ENCODE measurements around the gene VTN.

The VTN gene

DNA sequence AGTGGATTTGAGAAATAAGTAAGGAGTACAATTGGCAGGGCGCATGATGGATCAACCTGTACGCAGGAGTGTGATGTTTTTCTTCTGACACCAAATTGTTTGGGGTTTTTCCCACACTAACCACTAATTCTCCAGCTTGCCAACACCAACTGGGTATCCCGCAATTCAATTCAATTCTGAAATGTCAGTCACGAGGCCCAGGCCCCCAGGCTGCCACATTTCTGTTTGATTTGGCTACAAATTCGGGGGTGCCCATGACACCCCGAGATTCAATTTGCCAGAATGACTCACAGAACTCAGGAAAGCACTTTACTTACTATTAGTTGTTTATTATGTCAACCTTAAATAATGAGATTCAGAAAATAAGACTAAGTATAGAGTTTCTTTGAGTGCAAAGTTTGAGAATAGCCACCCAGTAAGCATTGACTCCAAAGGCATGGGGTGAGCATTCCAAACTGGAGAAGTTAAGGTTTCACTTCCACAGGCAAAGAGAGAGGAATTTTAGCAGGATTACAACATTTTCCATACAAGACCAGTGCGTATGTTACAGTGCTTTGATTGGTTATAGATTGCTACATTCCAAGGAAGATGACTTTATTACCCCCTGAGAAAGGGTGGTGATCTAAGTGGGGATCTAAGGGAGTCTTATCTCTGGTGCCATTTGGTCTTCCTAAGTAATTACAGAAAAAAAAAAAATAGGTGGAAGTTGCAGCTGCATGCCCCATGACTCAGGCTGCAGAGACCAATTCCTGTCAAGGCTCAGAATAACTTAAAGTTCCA, 24.4 kb upstream of the VTN start:
- no peaks in the 10 kb centered on the region for H4K20me1 ChIP-seq (ENCODE audit: insufficient read depth, low read length)
- no peaks in the 10 kb centered on the region for H3K4me1 ChIP-seq (ENCODE audit: insufficient read depth, low read length, severe bottlenecking)
- H3K4me2 ChIP-seq (ENCODE audit: low read length), result no peak overlapping the region
- no peaks in the 10 kb centered on the region for H3F3A ChIP-seq (ENCODE audit: insufficient read depth, low read length)
- no peak for TF ChIP-seq EZH2 (IDR thresholded peaks at IDR 0.05; ENCODE audit: borderline replicate concordance, low read length)
- TF ChIP-seq, protein P1, sequence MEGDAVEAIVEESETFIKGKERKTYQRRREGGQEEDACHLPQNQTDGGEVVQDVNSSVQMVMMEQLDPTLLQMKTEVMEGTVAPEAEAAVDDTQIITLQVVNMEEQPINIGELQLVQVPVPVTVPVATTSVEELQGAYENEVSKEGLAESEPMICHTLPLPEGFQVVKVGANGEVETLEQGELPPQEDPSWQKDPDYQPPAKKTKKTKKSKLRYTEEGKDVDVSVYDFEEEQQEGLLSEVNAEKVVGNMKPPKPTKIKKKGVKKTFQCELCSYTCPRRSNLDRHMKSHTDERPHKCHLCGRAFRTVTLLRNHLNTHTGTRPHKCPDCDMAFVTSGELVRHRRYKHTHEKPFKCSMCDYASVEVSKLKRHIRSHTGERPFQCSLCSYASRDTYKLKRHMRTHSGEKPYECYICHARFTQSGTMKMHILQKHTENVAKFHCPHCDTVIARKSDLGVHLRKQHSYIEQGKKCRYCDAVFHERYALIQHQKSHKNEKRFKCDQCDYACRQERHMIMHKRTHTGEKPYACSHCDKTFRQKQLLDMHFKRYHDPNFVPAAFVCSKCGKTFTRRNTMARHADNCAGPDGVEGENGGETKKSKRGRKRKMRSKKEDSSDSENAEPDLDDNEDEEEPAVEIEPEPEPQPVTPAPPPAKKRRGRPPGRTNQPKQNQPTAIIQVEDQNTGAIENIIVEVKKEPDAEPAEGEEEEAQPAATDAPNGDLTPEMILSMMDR (IDR thresholded peaks at IDR 0.05; ENCODE audit: low read length), result no peak
- no peaks in the 10 kb centered on the region for H3K9me3 ChIP-seq (ENCODE audit: low read length)
- no peak overlapping the region for H3K9ac ChIP-seq (ENCODE audit: low read length)
- no peaks in the 10 kb centered on the region for H3K36me3 ChIP-seq (ENCODE audit: insufficient read depth, low read length)
- H3K9me2 ChIP-seq (ENCODE audit: low read depth, low read length), result no peaks in the 10 kb centered on the region
- no peaks in the 10 kb centered on the region for H3K27me3 ChIP-seq (ENCODE audit: insufficient read depth, low read length)
- H3K79me2 ChIP-seq (ENCODE audit: insufficient read depth, low read length), result no peaks in the 10 kb centered on the region
- H2AFZ ChIP-seq (ENCODE audit: low read length), result no peak overlapping the region
- no peak overlapping the region for H3K27ac ChIP-seq (ENCODE audit: low read depth, low read length, poor library complexity, severe bottlenecking)
- no peak overlapping the region for H3K4me3 ChIP-seq (ENCODE audit: low read depth, low read length, poor library complexity, severe bottlenecking)

DNA sequence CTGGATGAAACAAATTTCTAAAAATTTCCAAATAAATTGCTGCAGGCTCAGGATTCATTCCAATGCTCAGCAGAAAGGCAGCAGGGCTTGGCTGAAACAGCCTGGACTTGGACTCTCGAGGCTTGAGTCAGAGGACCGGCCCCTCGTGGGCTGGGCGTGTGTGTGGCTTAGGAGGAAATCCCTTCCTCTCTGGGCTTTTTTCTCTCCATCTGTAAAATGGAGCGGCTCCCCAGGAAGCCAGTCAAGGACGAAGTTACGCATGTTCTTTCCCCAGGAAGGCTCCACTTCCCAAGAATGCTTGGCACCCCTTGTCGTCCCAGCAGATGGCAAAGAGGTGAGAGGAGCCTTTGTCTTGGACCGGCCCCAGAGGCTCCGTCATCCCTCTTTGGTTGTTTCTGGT, 22.4 kb upstream of the VTN start:
- Histone ChIP-seq H3K79me2 (ENCODE audit: insufficient read depth, low read length) (no peaks in the 10 kb centered on the region), H3K4me3 (ENCODE audit: low read depth, low read length, poor library complexity, severe bottlenecking) (no peak overlapping the region), H3K36me3 (ENCODE audit: insufficient read depth, low read length) (no peaks in the 10 kb centered on the region), H3K27ac (ENCODE audit: low read depth, low read length, poor library complexity, severe bottlenecking) (no peak overlapping the region), H4K20me1 (ENCODE audit: insufficient read depth, low read length) (no peaks in the 10 kb centered on the region), H3K9ac (ENCODE audit: low read length) (no peak overlapping the region), H2AFZ (ENCODE audit: low read length) (no peak overlapping the region), H3K9me3 (ENCODE audit: low read length) (no peaks in the 10 kb centered on the region), H3K9me2 (ENCODE audit: low read depth, low read length) (no peaks in the 10 kb centered on the region), H3K27me3 (ENCODE audit: insufficient read depth, low read length) (no peaks in the 10 kb centered on the region), H3F3A (ENCODE audit: insufficient read depth, low read length) (no peaks in the 10 kb centered on the region), H3K4me1 (ENCODE audit: insufficient read depth, low read length, severe bottlenecking) (no peaks in the 10 kb centered on the region), H3K4me2 (ENCODE audit: low read length) (no peak overlapping the region)
- no peak for TF ChIP-seq EZH2 (IDR thresholded peaks at IDR 0.05; ENCODE audit: borderline replicate concordance, low read length)
- TF ChIP-seq, protein P1 (IDR thresholded peaks at IDR 0.05; ENCODE audit: low read length), result no peak

DNA sequence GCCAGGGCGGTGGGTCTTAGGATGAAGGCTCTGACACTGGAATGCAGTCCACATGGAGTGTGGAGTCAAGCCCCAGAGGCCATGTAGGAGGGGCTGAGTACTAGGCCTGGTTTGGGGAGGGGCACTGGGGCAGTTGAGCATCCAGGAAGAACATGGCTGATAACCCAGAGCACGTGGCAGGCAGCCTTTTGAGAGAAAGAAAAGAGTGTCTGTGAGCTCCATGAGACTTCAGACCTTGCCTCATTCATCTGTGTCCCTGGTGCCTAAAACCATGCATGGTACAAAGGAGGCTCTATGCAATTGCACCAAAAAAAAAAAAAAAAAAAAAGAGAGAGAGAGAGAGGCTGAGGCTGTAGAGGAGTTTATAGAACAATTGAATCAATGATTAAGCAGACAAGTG, 21.3 kb upstream of the VTN start:
- H3K79me2 ChIP-seq (ENCODE audit: insufficient read depth, low read length), result no peaks in the 10 kb centered on the region
- H3K4me3 ChIP-seq (ENCODE audit: low read depth, low read length, poor library complexity, severe bottlenecking), result no peak overlapping the region
- no peak overlapping the region for H3K9ac ChIP-seq (ENCODE audit: low read length)
- no peaks in the 10 kb centered on the region for H3K9me3 ChIP-seq (ENCODE audit: low read length)
- H3F3A ChIP-seq (ENCODE audit: insufficient read depth, low read length), result no peaks in the 10 kb centered on the region
- TF ChIP-seq, protein P1 (IDR thresholded peaks at IDR 0.05; ENCODE audit: low read length), result no peak
- TF ChIP-seq EZH2 (IDR thresholded peaks at IDR 0.05; ENCODE audit: borderline replicate concordance, low read length), result no peak
- H4K20me1 ChIP-seq (ENCODE audit: insufficient read depth, low read length), result no peaks in the 10 kb centered on the region
- H3K36me3 ChIP-seq (ENCODE audit: insufficient read depth, low read length), result no peaks in the 10 kb centered on the region
- H3K9me2 ChIP-seq (ENCODE audit: low read depth, low read length), result no peaks in the 10 kb centered on the region
- H3K27me3 ChIP-seq (ENCODE audit: insufficient read depth, low read length), result no peaks in the 10 kb centered on the region
- no peak overlapping the region for H3K27ac ChIP-seq (ENCODE audit: low read depth, low read length, poor library complexity, severe bottlenecking)
- H3K4me1 ChIP-seq (ENCODE audit: insufficient read depth, low read length, severe bottlenecking), result no peaks in the 10 kb centered on the region
- no peak overlapping the region for H2AFZ ChIP-seq (ENCODE audit: low read length)
- no peak overlapping the region for H3K4me2 ChIP-seq (ENCODE audit: low read length)

Data from OCI-LY1 (cell line).